Ascending aorta (tissue), 2 donors: Measurements from ENCODE around the gene FERMT2. TPM values are rescaled to one million over a fixed set of nuclear protein-coding genes. Genes with fewer than 3 reads are reported as not detected.

Experiments used
- DNase-seq, 2 donors: peaks; one replicate each; pipeline ENCODE4 v3.0.0-alpha.2; 2019; ENCODE audit warnings: low spot score in 2 of 2
- H3K27ac ChIP-seq, 2 donors: fragments of 200-600 bp; sonication (generic); one replicate each; pipeline ENCODE4 v1.5.1; 2016 to 2017; ENCODE audit warnings: mild to moderate bottlenecking in 1 of 2
- H3K27me3 ChIP-seq: fragments of 200-600 bp; sonication (generic); one replicate; pipeline ENCODE4 v1.5.1; 2017
- H3K36me3 ChIP-seq, 2 donors: fragments of 200-600 bp; sonication (generic); one replicate each; pipeline ENCODE4 v1.5.1; 2016
- H3K4me1 ChIP-seq, 2 donors: fragments of 200-600 bp; sonication (generic); one replicate each; pipeline ENCODE4 v1.5.1; 2016 to 2017; ENCODE audit warnings: mild to moderate bottlenecking in 1 of 2
- H3K4me3 ChIP-seq, 2 donors: fragments of 200-600 bp; sonication (generic); one replicate each; pipeline ENCODE4 v1.5.1; 2016 to 2017; ENCODE audit warnings: mild to moderate bottlenecking in 1 of 2
- H3K9me3 ChIP-seq, 2 donors: fragments of 200-600 bp; sonication (generic); one replicate each; pipeline ENCODE4 v1.5.1; 2016
- intact Hi-C: fragments of 100-400 bp; cut with DNase I; formaldehyde crosslinking; loops from one replicate; pipeline ENCODE4 v1.15.1; 2023
- total RNA-seq: library from RNA; depleted of rRNA; stranded (reverse); fragments of >200 nt; gene quantifications from one replicate; pipeline ENCODE4 v1.1.0, GENCODE V29; 2016
- TF ChIP-seq, protein P1 (sequence below), 3 experiments: fragments of 200-600 bp in 2 of 3; fragments of 450-650 bp in 1 of 3; sonication (generic) in 2 of 3; IDR thresholded peaks; one replicate each; pipeline ENCODE4 v1.5.1; 2016 to 2019; ENCODE audit warnings: antibody characterized with exemption in 3 of 3, mild to moderate bottlenecking in 1 of 3, moderate library complexity in 1 of 3

The FERMT2 gene
- total RNA-seq, 1 donor from 2014 or later, result 101 TPM

DNA sequence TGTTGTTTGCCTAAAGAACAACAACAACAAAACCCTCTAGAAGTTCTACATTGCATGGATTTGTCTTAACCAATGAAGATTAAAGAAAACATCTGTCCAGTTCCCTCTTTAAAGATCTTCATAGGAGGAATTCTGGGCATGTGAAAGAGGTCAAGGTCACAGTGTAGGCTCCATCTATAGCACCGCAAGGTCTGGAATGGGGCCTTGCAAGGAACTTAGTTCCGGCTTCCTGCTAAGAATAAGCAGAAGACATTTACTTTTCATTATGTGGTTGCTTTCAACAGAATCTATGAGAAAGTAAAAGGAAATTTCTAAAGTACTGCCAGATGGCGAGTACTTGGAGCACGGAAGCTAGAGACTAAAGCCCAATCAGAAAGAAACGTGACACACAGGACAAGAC, 102.2 kb downstream of the FERMT2 start:
- H3K27me3 ChIP-seq, result no peaks in the 10 kb centered on the region
- no peak for DNase-seq
- H3K4me3 ChIP-seq, result no peak overlapping the region
- TF ChIP-seq, protein P1, sequence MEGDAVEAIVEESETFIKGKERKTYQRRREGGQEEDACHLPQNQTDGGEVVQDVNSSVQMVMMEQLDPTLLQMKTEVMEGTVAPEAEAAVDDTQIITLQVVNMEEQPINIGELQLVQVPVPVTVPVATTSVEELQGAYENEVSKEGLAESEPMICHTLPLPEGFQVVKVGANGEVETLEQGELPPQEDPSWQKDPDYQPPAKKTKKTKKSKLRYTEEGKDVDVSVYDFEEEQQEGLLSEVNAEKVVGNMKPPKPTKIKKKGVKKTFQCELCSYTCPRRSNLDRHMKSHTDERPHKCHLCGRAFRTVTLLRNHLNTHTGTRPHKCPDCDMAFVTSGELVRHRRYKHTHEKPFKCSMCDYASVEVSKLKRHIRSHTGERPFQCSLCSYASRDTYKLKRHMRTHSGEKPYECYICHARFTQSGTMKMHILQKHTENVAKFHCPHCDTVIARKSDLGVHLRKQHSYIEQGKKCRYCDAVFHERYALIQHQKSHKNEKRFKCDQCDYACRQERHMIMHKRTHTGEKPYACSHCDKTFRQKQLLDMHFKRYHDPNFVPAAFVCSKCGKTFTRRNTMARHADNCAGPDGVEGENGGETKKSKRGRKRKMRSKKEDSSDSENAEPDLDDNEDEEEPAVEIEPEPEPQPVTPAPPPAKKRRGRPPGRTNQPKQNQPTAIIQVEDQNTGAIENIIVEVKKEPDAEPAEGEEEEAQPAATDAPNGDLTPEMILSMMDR (IDR thresholded peaks at IDR 0.05), result no peak
- no peaks in the 10 kb centered on the region for H3K36me3 ChIP-seq
- H3K9me3 ChIP-seq, result no peaks in the 10 kb centered on the region
- peaks cover 0 to 12% of the 10 kb centered on the region in 2 donors for H3K4me1 ChIP-seq
- intact Hi-C loops, result no loop called here
- H3K27ac ChIP-seq, result no peak overlapping the region

DNA sequence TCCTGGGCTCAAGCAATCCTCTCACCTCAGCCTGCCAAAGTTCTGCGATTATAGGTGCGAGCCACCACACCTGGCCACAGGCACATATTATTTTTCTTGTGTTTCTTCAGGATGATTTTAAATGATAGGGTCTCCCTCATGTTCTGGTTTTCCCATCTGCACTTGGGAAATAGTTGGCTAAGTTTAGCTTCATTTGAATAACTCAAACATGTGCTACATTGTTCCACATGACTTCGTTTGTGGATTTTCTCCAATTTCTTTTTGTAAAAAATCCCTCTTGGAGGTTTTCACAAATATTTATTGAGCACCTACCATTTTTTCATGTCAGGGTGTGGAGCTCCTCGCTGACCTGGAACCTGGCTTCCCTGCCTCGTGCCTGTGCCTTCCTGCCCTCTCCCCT, 104.3 kb downstream of the FERMT2 start:
- H3K27ac ChIP-seq, result peak overlapping the region in 1 of 2 donors; percentile 13

DNA sequence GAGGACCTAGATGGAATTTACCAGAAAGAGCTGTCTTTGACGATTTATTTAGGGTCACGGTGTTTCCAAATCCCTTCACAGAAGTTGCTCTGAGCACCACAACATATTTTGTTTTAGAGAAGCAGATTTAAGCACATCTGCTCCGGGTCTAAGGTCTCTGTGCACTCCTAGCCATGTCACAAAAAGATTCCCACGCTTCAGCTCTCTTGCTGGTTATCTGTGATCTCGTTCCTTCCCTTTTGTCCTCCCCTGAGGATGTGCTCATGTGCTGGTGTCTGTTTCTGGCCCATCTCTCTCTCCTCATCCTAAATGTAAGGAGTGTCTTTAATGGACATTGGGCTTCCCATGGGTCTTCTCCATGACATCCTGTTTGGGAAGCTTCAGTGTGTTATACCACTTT, 105.8 kb downstream of the FERMT2 start:
- no peaks in the 10 kb centered on the region for H3K9me3 ChIP-seq
- intact Hi-C loops, result no loop called here
- TF ChIP-seq, protein P1 (IDR thresholded peaks at IDR 0.05), result no peak
- no peaks in the 10 kb centered on the region for H3K27me3 ChIP-seq
- peak overlapping the region in 1 of 2 donors; percentile 22 for H3K4me3 ChIP-seq
- DNase-seq, result no peak
- no peaks in the 10 kb centered on the region for H3K36me3 ChIP-seq
- H3K4me1 ChIP-seq, result peaks cover 0 to 12% of the 10 kb centered on the region in 2 donors
- peak overlapping the region; percentile 69 to 81 for H3K27ac ChIP-seq

More for the DNA sequence above, 104.3 kb downstream of the FERMT2 start:
- intact Hi-C loops, result no loop called here
- H3K36me3 ChIP-seq, result no peaks in the 10 kb centered on the region
- TF ChIP-seq, protein P1 (IDR thresholded peaks at IDR 0.05), result no peak
- peaks cover 0 to 12% of the 10 kb centered on the region in 2 donors for H3K4me1 ChIP-seq
- H3K9me3 ChIP-seq, result no peaks in the 10 kb centered on the region
- no peak for DNase-seq
- H3K4me3 ChIP-seq, result no peak overlapping the region
- H3K27me3 ChIP-seq, result no peaks in the 10 kb centered on the region

DNA sequence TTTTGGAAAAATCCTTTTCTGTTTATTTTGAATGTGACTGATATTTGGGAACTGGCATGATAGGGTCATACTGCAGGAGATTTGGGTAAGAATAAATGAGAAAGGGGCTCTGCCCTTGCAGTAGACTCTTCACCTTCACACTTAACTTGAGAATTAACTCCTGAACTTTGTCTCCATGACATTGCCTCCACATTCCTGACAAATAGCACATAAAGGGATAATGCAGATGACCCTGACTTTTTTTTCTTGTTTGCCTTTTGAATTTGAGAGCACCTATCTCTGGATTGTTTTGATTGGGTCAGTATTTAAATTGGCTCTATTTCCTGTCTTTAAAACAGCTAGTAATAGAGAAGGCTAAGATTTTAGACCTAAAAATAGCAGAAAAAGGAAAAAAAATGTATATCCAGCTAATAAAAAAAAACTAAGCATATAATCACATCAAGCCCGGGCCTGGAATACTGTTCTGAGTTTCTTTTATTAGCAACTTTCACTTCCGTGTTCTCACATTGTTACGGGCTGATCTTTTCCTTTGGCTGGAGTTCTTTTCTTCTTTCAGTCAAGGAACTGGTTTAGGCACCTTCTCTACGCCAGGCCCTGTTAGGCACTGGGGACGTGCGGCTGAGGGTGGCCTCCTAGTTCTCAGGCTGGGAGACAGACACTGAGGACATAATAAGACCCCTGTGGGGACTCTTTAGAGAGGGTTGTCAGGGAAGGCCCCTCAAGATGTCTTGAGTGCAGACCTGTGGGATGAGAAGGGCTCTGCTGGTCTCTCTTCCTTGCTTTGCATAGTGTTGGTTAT, 106.4 kb downstream of the FERMT2 start:
- H3K36me3 ChIP-seq, result no peaks in the 10 kb centered on the region
- peak overlapping the region; percentile 69 to 81 for H3K27ac ChIP-seq
- H3K9me3 ChIP-seq, result no peaks in the 10 kb centered on the region
- peaks cover 0 to 12% of the 10 kb centered on the region in 2 donors for H3K4me1 ChIP-seq
- no peak for DNase-seq
- peak overlapping the region in 1 of 2 donors; percentile 22 for H3K4me3 ChIP-seq
- TF ChIP-seq, protein P1 (IDR thresholded peaks at IDR 0.05), result no peak
- intact Hi-C loops, result no loop called here
- no peaks in the 10 kb centered on the region for H3K27me3 ChIP-seq

- H3K4me1 ChIP-seq, result peaks cover 0 to 12% of the 10 kb centered on the region in 2 donors
- H3K27ac ChIP-seq, result no peak overlapping the region
- H3K4me3 ChIP-seq, result no peak overlapping the region
- TF ChIP-seq, protein P1 (IDR thresholded peaks at IDR 0.05), result no peak
- no peaks in the 10 kb centered on the region for H3K9me3 ChIP-seq
- H3K27me3 ChIP-seq, result no peaks in the 10 kb centered on the region
- intact Hi-C loops, result no loop called here
- H3K36me3 ChIP-seq, result no peaks in the 10 kb centered on the region
- peak in 1 of 2 donors; percentile 16 for DNase-seq
Measured at GRCh38 chr14:52840877-52841276, 110.0 kb downstream of the FERMT2 start.
